ENCODE data around the gene HYDIN.
"Not testable (repeated sequence)": the region's sequence is repeated elsewhere in the genome, so short reads cannot be mapped to it uniquely, and the experiment has no call there.

HYDIN gene

DNA sequence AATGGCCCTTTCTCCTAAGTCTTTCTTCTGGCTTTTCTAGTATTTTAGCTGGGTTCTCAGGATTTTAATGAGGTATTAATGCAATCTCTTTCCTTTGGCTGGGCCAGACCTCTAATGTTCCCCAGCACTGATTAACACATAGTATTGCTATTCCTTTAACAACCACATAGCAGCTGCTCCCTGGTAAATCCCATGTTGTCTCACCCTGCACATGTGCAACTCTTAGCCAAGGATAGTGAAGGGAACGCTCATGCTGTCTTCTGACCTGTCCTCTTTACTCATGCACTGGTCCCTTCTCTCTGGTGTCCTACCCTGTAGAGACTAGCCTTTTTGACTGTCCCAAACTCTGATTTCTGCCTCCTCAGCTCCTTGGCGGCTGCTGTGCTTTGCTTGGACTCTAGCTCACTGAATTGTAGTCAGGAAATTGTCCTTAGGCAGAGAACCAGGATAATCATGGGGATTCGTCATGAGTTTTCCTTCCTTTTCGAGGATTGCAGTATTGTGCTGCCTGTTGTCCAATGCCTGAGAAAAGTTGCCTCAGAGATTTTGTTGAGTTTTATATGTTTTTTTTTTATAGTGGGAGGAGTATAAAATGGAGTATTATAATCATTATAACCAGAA lies 406.9 kb downstream of the HYDIN start:
- not testable (repeated sequence) for DNase-seq (ENCODE audit: low spot score)

DNA sequence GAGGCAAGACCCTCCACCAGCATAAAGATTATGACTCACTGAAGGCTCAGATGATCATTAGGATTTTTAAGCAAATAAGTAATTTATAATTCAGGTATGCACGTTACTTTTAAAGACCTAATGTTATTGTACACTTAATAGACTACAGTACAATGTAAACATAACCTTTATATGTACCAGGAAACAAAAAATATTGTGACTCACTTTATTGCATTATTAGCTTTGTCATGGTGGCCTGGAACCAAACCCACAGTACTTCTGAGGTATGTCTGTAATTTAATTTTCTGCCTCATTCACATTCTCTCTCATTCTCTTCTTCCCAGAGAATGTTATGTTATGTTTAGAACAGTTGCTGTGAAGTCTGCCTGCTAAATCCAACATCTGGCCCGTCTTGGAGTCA lies 407.8 kb downstream of the HYDIN start:
- not testable (repeated sequence) for DNase-seq (ENCODE audit: low spot score)

DNA sequence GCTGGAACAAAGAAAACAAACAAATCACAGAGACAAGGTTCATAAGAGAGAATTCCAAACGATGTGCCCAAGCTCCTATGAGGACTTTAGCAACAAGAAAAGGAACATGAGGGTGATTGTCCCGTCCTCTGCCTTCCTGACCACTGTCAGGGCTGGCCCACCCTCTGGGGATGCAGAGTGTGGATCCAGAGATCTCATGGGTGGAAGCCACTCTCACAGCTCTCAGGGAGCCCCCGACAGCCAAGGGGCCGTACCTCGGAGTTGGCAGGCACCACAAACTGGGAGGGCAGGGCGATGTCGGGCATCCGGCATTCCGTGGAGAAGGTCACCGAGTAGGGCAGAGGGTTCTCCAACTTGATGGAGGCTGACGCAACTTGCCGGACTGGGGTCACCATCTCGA lies 412.4 kb downstream of the HYDIN start:
- DNase-seq (ENCODE audit: low spot score): not testable (repeated sequence)

DNA sequence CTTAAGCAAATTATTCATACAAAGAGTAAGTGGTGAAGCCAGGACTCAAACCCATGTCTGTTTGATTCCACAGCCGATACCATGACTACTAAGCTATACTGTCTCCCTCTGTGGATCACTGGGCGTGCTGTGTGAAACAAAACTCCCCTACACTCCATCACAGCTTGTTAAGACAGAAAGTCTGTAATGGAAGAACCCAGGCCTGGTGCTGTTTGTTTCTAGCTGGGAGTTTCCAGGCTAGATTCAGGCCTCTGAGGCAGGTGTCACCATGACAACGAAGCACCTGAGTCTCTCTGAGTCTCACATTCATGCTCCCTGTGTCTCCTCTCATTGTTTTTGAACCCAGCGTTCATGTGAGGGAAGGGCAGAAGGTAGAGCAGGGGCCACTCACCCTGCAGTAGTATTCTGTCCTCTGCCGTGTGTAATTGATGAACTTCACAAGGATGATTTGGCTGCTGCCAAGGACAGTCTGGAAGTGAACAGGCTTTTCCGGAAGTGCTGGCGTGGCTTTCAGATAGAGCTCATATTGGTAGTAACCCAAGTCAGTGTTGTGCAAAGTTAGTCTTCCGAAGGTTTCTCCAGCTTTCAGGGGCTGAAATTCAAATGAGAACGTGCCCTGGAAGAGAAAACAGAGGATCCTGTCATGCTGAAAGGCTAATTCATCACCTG lies 421.0 kb downstream of the HYDIN start:
- peak; percentile 14 for DNase-seq (ENCODE audit: low spot score)

DNA sequence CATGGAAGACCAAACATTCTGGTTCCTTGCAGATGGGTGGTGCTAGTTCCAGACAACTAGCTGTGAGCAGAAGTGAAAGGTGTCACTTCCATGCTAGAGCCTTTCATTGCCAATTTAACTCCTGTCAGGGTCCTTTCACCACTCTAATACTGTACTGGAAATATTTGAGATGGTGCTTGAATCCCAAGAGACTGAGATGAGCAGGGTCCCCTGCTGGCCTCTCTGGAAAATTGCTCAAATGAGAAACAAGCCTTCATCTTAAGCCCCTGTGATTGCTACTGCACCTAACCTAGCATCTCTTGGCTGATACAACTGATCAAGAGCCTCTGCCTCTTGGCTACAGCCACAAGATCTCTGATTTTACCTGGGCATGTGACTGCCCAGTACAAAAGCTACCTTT lies 422.2 kb downstream of the HYDIN start:
- peak; percentile 39 for DNase-seq (ENCODE audit: low spot score)

DNA sequence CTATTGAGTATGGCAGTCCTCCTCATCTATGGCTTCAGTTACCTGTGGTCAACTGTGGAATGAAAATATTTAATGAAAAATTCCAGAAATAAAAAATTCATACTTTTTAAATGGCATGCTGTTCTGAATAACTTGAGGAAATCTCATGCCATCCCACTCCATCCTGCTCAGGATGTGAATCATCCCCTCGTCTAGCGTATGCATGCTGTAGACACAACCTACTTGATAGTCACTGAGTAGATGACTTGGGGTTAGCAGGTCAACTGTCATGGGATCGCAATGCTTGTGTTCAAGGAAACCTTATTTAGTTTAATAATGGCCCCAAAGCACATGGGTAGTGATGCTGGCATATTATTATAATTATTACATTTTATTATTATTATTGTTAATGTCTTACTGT lies 424.7 kb downstream of the HYDIN start:
- no peak for DNase-seq (ENCODE audit: low spot score)

DNA sequence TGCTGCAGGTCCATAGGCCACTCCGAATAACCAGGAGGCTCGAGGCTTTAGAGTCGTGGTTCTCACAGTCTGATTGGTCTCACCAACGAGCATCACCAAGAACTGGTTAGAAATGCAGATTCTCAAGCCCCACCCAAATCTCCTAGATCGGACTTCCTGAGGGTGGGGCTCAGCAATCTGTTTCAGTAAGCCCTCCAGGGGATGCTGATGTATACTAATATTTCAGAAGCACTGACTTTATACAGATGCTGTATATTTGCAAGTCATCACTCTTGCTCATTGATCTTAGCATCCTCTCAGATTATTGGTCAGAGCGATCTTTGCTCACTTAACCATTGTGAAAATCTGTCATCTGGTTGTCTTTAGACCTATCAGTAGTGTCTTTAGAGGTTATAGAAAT lies 425.1 kb downstream of the HYDIN start:
- DNase-seq (ENCODE audit: low spot score): peak; percentile 37

DNA sequence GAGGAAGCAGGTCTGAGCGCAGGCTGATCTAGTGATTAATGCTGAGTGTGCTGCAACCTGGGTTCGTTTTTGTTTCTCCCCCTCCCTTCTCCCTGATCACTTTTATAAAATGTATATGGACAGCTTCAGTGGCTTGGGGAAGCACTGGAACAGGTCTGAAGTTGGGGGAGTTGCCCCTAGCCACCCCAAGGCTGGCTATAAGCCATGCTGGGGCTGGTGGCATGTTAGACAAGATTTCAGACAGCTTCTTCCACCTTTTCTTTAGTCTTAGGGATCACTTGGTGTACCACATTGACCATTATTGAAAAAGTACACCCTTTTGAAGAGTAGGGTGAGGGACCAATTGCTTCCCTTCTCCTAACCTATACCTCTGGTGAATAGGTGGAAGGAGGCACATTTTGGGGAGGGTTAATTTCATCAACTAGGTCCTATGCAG lies 425.8 kb downstream of the HYDIN start:
- peak; percentile 38 for DNase-seq (ENCODE audit: low spot score)

DNA sequence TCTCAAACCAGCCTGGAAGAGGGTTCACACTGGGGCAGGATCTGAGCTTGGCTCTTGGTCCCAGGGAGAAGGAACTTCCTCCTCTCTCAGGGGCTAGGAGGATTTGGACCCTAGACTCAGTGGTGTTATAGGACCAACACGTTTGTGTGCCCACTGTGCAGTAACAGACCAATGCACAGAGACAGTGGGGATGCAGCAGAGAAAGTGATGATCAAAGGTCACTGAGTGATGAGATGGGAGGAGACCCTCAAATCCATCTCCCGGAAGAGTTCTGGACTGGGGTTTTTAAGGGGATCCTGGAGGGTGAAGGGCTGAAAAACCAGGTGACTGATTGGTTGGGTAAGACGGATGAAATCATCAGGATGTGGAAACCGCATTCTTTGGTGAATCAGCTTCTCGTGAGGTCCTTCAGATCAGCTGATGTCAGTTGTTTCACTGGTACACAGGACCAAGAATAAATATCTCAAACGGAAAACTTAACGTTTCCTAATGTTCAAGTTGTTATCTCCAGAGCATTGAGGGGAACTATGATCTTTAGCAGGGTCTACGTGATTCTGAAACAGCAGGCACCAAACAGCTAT lies 426.3 kb downstream of the HYDIN start:
- no peak for DNase-seq (ENCODE audit: low spot score)

DNA sequence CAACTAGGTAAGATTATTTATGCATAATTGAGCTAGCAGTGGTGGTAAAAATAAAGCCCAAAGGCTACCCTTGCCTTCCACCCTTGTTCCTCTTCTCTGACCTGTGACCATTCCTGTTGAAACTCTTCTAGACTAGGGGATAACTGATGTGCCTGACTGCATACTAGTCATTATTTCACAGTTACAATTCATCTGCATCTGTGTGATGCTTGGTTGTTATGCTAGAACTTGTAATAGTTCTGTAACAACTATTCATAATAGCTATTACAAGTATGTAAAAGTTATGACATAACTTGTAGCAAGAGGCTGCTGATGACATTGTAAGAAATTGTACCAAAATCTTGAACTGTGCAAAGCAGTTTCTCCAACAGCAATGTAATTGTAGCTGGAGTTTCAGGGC lies 427.2 kb downstream of the HYDIN start:
- DNase-seq (ENCODE audit: low spot score): no peak

DNA sequence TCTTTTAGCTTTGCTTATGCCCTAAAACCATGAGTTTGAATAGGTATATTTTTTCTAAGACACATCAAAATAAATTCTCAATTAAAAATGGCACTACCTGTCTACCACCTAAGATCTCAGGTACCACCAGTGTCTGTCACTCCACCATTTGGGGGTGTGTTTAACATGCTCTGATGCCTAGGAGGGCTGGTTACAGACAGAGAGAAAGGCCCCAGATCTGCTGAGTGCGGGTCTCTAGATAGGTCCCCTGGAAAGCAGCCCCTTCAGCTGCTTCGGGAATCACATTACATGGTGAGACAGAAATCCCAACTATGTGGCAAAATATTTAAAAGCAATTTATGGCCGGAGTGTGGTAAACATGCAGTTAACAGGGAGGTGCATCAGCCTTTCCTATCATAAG lies 428.9 kb downstream of the HYDIN start:
- DNase-seq (ENCODE audit: low spot score): no peak

DNA sequence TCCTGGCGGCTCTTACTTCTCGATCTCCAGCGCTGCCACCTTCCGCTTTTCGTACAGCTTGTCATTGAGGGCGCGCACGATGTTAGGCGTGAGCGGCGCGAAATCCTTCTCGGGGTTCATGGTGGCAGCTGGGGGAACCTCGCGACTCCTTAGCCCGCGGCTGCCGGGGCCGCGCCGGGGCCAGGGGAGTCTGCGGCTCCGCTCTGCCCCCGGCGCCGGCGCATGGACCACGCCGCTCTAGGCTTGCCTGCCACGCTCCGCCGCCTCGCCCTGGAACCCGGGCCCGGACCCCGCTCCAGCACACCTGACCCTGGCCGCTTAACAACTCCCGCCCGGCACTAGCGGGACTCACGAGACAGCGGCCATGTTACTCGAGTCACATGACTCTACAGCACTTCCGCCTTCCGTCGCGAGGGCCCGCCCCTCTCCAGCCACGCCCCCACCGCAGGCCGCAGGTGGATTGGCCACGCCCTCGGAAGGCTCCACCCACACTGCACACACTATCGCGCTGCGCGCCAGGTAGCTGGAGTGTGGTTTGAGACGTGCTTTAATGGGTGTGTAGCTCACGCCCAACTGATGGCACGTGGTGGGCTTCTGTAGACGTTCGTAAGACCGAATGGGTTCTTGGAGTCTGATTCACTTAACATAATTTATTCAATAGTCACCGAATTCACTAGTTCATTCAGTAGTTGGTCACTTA lies 429.6 kb downstream of the HYDIN start, which contains the start of gene VAC14:
Gene VAC14, minus strand, starts transcription at position 378 of the 700 bp plus-strand sequence. Its CDS starts 258 bp downstream, at position 120.
- peak; percentile 96 for DNase-seq (ENCODE audit: low spot score)

DNA sequence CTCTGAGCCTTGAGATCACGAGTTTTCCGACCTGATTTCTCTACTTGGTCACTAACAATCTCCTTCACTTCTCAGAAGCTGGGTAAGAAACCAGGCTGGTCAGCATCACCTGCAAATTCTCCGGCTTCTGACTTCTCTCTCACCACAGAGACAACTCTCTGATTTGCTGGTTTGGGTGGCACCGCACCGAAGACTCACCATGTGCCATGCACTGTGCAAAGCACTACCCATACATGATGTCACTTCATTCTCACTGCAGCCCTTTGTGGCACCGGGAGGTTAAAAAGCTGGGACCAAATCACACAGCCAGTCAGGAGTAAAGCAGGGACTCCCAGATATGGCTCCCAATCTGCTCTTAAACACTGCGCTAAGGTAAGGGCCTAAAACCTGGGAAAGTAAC lies 430.2 kb downstream of the HYDIN start:
- no peak for DNase-seq (ENCODE audit: low spot score)

DNA sequence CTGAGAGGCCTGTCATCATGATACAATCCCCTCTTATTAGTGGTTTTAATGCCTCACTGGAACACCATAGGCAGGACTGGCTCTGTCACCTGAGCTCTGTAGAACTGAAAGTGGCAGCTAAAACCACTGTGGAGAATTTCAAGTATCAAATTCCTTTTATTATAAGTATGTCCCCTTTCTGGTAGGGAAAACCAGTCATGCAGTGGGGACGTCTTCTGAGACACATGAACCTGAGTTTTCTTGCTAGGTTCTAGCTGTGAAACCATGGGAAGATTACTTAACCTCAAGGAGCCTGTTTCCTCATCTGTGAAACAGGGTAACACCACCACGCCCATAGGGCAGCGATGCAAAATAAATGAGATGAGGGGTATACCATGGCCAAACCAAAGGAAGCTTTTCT lies 434.2 kb downstream of the HYDIN start:
- peak; percentile 42 for DNase-seq (ENCODE audit: low spot score)

DNA sequence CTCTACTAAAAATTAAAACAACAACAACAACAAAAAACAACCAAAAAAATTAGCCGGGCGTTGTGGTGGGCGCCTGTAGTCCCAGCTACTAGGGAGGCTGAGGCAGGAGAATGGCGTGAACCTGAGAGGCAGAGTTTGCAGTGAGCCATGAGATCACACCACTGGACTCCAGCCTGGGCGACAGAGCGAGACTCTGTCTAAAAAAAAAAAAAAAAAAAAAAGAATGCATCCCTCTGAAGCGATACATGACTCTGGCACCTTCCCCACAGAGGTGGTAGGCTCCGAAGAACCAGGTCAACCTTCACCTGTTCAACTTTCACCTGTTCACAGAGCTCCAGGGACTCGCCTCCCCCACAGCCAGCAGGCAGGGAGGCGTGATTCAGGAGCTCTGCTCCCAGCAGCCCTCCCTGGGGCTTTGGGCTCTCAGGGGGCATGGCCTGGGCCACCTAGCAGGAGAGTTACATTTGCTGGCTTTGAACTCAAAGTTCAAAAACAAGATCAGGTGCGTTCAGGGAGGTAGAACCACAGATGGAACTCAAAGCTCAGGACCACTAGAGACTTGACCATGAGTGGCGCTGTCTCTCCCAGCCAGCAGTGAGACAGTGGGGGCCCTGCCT lies 435.1 kb downstream of the HYDIN start:
- peak; percentile 62 for DNase-seq (ENCODE audit: low spot score)

DNA sequence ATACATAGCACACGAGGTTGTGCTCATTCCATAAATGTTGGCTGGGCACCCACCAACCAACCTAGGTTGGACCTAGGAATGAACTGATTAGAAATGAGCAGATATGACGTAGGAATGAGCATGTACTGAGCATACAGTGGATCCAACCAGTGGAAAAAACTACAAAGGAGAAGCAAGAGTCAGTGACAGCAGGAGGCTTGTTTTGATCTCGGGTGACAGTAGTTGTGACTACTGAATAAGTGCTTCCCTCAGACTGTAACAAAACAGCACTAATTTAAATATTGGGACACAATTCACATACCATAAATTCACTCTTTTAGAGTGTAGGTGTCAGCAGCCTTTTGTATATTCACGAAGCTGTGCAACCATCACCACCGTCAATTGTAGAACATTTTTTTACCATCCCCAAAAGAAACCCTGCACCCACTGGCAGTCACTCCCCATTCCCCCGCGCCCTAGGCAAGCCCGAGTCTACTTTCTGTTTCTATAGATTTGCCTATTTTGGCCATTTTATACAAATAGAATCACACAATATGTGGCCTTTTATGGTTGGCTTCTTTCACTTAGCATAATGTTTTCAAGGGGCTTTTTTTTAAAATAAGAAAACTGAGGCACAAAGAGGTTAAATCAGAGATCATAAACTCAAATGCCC lies 436.5 kb downstream of the HYDIN start:
- peak; percentile 79 for DNase-seq (ENCODE audit: low spot score)

DNA sequence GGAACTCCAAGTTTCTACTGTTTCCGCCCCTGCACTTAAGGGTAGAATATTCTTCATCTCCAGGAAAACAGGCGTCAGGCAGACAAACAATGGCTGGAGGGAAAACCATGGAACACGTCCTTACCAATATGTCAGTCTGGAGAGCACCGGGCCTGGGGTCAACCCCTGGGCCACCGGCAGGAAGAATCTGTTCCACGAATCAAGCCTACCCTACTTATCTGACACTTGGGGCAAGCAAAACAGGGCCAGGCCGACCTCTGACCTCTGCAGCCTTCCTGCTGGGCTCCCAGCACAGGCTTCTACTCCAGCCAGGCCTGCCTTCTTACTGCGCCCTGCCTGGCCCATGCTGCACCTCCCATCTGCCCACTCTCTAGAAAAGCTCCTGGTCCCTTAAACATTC lies 439.7 kb downstream of the HYDIN start:
- DNase-seq (ENCODE audit: low spot score): no peak

DNA sequence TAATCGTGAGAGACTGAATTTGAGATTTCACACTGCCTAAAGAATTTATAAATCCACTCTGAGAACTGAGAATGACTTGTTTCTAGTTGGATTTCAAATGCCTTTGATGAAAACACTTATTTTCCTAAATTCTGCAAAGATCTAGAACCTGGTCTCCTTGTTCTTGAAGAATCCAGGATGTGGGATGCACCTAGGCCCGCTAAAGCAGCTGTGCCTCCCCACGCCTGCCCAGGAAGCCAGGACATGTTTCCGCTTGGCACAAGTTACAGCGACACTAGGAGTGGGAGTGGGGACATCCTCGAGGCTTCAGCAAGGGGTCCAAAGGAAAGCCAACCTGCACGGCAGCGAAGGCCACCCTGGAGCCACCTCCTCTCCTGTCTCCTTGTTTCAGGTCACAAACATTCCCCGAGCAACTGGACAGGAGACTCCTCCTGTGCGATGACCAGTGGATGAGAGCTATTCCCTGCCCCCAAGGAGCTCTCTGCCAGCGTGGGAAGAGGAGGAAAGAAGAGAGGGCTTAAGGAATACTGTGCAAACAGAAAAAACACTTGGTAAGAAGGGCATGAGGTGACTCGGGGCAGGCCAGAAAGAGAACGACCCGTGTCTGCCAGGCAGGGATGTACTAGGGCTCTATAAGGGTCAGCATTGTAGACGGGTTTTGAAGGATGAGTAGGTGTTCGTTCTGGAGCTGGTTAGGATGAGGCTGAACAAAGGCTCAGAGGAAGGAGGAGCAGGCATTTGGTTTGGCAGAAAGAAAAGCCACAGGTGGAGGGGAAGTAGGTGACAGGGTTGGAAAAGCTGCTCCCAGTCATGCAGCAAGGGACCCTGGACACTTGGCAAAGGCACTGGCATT lies 440.7 kb downstream of the HYDIN start:
- no peak for DNase-seq (ENCODE audit: low spot score)

DNA sequence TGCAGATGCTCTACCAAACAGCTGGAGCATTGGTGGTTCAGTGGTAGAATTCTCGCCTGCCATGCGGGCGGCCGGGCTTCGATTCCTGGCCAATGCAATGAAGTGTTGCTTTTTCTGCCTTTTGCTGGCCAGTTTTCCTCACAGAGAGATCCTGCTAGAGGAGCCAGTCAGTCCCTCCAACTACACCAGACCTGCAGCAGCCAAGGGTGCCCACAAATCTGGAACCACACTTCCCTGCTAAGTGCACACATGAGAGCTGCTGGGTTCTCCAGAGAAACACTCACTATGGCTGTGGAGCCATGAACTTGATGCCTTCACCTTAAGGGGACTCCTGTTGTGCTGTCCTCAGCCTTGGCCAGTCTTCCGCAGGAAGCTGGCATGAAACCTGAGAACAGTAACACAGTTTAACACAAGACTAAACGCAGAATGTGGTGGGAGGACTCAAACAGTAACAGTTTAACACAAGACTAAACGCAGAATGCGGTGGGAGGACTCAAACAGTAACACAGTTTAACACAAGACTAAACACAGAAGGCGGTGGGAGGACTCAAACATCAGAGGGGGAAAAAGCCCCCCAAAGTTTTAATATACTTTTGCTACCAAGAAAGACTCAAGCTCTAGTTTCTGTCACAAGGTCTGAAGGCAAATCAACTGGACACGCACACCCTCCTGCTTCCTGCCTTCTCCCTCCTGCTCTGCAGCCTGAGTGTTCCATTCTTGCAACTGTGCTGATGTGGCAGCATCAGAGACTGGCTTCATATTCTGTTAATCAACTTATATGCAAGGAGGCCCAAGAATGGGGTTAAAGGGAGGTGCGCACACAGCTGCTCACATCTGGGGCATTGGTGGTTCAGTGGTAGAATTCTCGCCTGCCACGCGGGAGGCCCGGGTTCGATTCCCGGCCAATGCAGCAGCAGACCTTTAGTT lies 441.6 kb downstream of the HYDIN start:
- no peak for DNase-seq (ENCODE audit: low spot score)
